Vagina (tissue), 2 donors: ENCODE results near the gene NANOS2. TPM values are rescaled to one million over a fixed set of nuclear protein-coding genes. Genes with fewer than 3 reads are reported as not detected.
A peak's percentile ranks its signal among the peaks of the same experiment; 100 is the strongest.
"Not testable (repeated sequence)": the region's sequence is repeated elsewhere in the genome, so short reads cannot be mapped to it uniquely, and the experiment has no call there.

Source experiments
- DNase-seq, 2 donors: peaks; one replicate each; pipeline ENCODE4 v3.0.0-alpha.2; 2017; ENCODE audit errors: extremely low spot score in 2 of 2
- H3K27ac ChIP-seq: fragments of 200-600 bp; sonication (generic); one replicate; pipeline ENCODE4 v1.5.1; 2019
- H3K27me3 ChIP-seq: fragments of 200-600 bp; sonication (generic); one replicate; pipeline ENCODE4 v1.5.1; 2019
- H3K36me3 ChIP-seq, 2 donors: fragments of 200-600 bp; sonication (generic); one replicate each; pipeline ENCODE4 v1.5.1; 2017 to 2019
- H3K4me1 ChIP-seq: fragments of 200-600 bp; sonication (generic); one replicate; pipeline ENCODE4 v1.5.1; 2019
- H3K4me3 ChIP-seq, 2 donors: fragments of 200-600 bp; sonication (generic); 1 replicate in 1 of 2; 2 replicates in 1 of 2; pipeline ENCODE4 v1.5.1; 2016 to 2019
- H3K9me3 ChIP-seq: fragments of 200-600 bp; sonication (generic); one replicate; pipeline ENCODE4 v1.5.1; 2019
- CTCF ChIP-seq, 3 experiments: fragments of 450-650 bp in 2 of 3; fragments of 200-600 bp in 1 of 3; sonication (generic) in 1 of 3; IDR thresholded peaks; one replicate each; pipeline ENCODE4 v1.5.1; 2017 to 2019; ENCODE audit warnings: antibody characterized with exemption in 3 of 3, mild to moderate bottlenecking in 2 of 3, moderate library complexity in 2 of 3
- POLR2A ChIP-seq, 2 donors: fragments of 450-650 bp; IDR thresholded peaks; one replicate each; pipeline ENCODE4 v1.6.1; 2017; ENCODE audit warnings: antibody characterized with exemption in 2 of 2, mild to moderate bottlenecking in 2 of 2, moderate library complexity in 2 of 2
- POLR2AphosphoS5 ChIP-seq, 2 donors: sonication (generic); formaldehyde crosslinking; IDR thresholded peaks; one replicate each; pipeline ENCODE4 v1.9.0; 2017; ENCODE audit warnings: antibody characterized with exemption in 2 of 2, mild to moderate bottlenecking in 2 of 2, low read depth in 1 of 2; ENCODE audit not compliant: insufficient read depth in 1 of 2
- intact Hi-C: fragments of 100-400 bp; cut with DNase I; formaldehyde crosslinking; loops from one replicate; pipeline ENCODE4 v1.15.1; 2023
- total RNA-seq: library from RNA; depleted of rRNA; stranded (reverse); fragments of >200 nt; gene quantifications from one replicate; pipeline ENCODE4 v1.2.3, GENCODE V29; 2016

The NANOS2 gene
- total RNA-seq, 1 donor from 2014 or later: not detected

DNA sequence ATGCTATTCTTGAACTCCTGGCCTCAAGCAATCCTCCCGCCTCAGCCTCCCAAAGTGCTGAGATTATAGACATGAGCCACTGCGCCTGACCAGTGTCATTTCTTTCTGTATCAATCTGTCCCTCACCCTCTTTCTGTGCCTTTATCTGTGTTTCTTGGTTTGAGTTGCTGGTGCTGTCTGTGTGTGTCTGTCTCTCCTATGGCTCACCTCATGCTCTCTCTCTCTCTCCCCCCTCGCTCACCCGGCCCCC lies 38.5 kb downstream of the NANOS2 start:
- TF ChIP-seq POLR2A (IDR thresholded peaks at IDR 0.05) (no peak), CTCF (IDR thresholded peaks at IDR 0.05) (no peak), POLR2AphosphoS5 (IDR thresholded peaks at IDR 0.05; ENCODE audit: insufficient read depth in 1 of 2, low read depth in 1 of 2) (no peak)
- intact Hi-C loops: loop anchor here (10.0 kb wide), 1 partner anchor 139 kb away; no protein-coding TSS in a partner anchor
- DNase-seq: no peak
- Histone ChIP-seq H3K9me3 (no peaks in the 10 kb centered on the region), H3K36me3 (no peaks in the 10 kb centered on the region), H3K4me1 (peaks cover 11% of the 10 kb centered on the region), H3K4me3 (peak overlapping the region in 1 of 2 donors; percentile 24), H3K27me3 (no peaks in the 10 kb centered on the region), H3K27ac (peak overlapping the region; percentile 56)

- no peaks in the 10 kb centered on the region for H3K27me3 ChIP-seq
- H3K36me3 ChIP-seq: no peaks in the 10 kb centered on the region
- intact Hi-C loops: loop anchor here (10.0 kb wide), 1 partner anchor 140 kb away; no protein-coding TSS in a partner anchor
- H3K4me1 ChIP-seq: peaks cover 11% of the 10 kb centered on the region
- no peak overlapping the region for H3K4me3 ChIP-seq
- DNase-seq: no peak
- H3K9me3 ChIP-seq: no peaks in the 10 kb centered on the region
- no peak for TF ChIP-seq POLR2A (IDR thresholded peaks at IDR 0.05)
- no peak for TF ChIP-seq CTCF (IDR thresholded peaks at IDR 0.05)
- TF ChIP-seq POLR2AphosphoS5 (IDR thresholded peaks at IDR 0.05; ENCODE audit: insufficient read depth in 1 of 2, low read depth in 1 of 2): no peak
- no peak overlapping the region for H3K27ac ChIP-seq
Measured at GRCh38 chr19:45874620-45874966, 40.0 kb downstream of the NANOS2 start.

- Histone ChIP-seq H3K27me3 (no peaks in the 10 kb centered on the region), H3K4me1 (peaks cover 11% of the 10 kb centered on the region), H3K36me3 (no peaks in the 10 kb centered on the region), H3K4me3 (no peak overlapping the region), H3K27ac (no peak overlapping the region), H3K9me3 (no peaks in the 10 kb centered on the region)
- TF ChIP-seq POLR2A (IDR thresholded peaks at IDR 0.05) (no peak), CTCF (IDR thresholded peaks at IDR 0.05) (no peak), POLR2AphosphoS5 (IDR thresholded peaks at IDR 0.05; ENCODE audit: insufficient read depth in 1 of 2, low read depth in 1 of 2) (no peak)
- intact Hi-C loops: loop anchor here (10.0 kb wide), 1 partner anchor 142 kb away; no protein-coding TSS in a partner anchor
- no peak for DNase-seq
Measured at GRCh38 chr19:45873219-45873772, 41.3 kb downstream of the NANOS2 start.

- Histone ChIP-seq H3K9me3 (no peaks in the 10 kb centered on the region), H3K4me3 (no peak overlapping the region), H3K36me3 (no peaks in the 10 kb centered on the region), H3K27ac (no peak overlapping the region), H3K27me3 (no peaks in the 10 kb centered on the region), H3K4me1 (peaks cover 11% of the 10 kb centered on the region)
- TF ChIP-seq CTCF (IDR thresholded peaks at IDR 0.05): no peak
- TF ChIP-seq POLR2AphosphoS5 (IDR thresholded peaks at IDR 0.05; ENCODE audit: insufficient read depth in 1 of 2, low read depth in 1 of 2): no peak
- TF ChIP-seq POLR2A (IDR thresholded peaks at IDR 0.05): no peak
- DNase-seq: no peak
- intact Hi-C loops: loop anchor here (10.0 kb wide), 1 partner anchor 142 kb away; no protein-coding TSS in a partner anchor
Measured at GRCh38 chr19:45872095-45872919, 42.3 kb downstream of the NANOS2 start.

GRCh38 chr19:45870798-45871197 lies 43.8 kb downstream of the NANOS2 start:
- Histone ChIP-seq H3K4me1 (no peaks in the 10 kb centered on the region), H3K27ac (no peak overlapping the region), H3K36me3 (no peaks in the 10 kb centered on the region), H3K9me3 (no peaks in the 10 kb centered on the region), H3K27me3 (no peaks in the 10 kb centered on the region), H3K4me3 (no peak overlapping the region)
- no peak for TF ChIP-seq POLR2AphosphoS5 (IDR thresholded peaks at IDR 0.05; ENCODE audit: insufficient read depth in 1 of 2, low read depth in 1 of 2)
- no peak for TF ChIP-seq POLR2A (IDR thresholded peaks at IDR 0.05)
- TF ChIP-seq CTCF (IDR thresholded peaks at IDR 0.05): no peak
- intact Hi-C loops: loop anchor here (10.0 kb wide), 1 partner anchor 144 kb away; no protein-coding TSS in a partner anchor
- no peak for DNase-seq

GRCh38 chr19:45867241-45867640 lies 47.3 kb downstream of the NANOS2 start:
- Histone ChIP-seq H3K4me1 (peaks cover 16% of the 10 kb centered on the region), H3K27me3 (peaks cover 10% of the 10 kb centered on the region)
- H3K36me3 ChIP-seq, H3K9me3 ChIP-seq, DNase-seq, intact Hi-C loops, H3K4me3 ChIP-seq, H3K27ac ChIP-seq: not testable (repeated sequence)
